ENCODE data around the gene HELZ.
"Not testable (repeated sequence)": the region's sequence is repeated elsewhere in the genome, so short reads cannot be mapped to it uniquely, and the experiment has no call there.

Gene HELZ

DNA sequence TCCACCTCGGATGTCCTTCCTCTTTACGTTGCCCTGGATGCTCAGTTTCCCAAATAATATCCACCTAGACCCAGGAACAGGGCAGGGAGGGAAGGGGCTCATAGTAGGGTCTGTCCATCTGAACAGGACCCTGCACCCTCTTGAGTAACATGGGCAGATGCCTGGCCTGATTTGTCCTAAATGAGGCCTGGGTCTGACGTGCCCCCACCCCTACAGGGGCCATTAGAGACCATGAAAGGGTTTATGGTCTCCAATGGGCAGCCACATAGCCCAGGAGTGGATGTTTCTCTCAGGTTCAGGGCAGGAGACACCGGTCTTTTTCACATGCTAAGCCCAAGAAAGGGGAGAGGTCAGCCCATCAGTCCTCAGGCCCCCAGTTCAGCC, 193.8 kb downstream of the HELZ start:
- DNase-seq (ENCODE audit: low read depth in 2 of 2): no peak

DNA sequence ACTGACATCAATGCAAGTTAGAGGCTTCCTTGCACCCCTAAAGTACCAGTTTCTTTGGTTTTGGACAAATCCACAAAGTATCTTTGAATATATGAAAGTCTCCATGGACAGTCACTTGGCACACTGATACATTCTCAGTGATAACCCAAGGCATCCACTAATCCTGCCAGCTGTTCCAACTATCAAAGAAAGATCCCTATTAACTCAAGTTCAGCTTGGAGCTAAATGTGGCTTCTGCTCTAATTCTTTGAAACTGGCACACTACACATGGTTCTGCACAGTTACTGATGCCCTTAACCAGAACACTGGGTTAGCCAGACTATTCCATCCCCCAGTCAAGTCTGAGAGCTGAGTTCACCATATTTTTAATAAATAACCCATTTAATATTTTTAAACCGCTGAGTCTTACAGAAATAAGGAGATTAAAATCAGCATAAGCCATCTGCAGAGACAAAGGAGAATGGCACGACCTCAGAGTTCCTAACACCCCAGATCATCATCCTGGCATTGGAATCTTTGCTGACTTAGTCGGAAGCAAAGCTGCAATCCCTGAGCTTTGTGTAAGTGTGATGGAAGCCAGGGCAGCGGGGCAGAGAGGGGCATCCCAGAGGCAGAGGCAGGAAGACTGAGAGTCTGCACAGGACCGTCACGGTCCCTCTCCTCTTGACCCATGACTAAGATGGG, 194.4 kb downstream of the HELZ start:
- no peak for DNase-seq (ENCODE audit: low read depth in 2 of 2)

DNA sequence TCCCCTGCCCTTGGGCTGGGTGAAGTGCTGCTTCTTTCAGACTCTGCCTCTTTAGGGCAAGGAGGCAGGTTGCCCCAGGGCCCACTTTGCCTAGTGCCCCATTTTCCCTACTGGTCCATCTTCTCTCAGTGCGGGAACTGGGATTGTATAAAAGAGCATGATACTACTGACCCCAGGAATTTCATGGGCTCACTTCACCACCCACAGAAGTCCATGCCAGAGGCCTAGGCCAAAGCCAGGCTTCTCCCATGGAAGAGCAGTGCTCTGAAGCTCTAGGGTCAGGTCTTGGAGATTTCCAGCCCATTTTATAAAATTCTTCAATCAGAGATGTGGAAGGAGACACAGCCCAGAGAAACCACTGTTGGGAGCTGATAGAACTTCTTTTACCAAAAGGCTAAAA, 194.9 kb downstream of the HELZ start:
- DNase-seq (ENCODE audit: low read depth in 2 of 2): no peak

DNA sequence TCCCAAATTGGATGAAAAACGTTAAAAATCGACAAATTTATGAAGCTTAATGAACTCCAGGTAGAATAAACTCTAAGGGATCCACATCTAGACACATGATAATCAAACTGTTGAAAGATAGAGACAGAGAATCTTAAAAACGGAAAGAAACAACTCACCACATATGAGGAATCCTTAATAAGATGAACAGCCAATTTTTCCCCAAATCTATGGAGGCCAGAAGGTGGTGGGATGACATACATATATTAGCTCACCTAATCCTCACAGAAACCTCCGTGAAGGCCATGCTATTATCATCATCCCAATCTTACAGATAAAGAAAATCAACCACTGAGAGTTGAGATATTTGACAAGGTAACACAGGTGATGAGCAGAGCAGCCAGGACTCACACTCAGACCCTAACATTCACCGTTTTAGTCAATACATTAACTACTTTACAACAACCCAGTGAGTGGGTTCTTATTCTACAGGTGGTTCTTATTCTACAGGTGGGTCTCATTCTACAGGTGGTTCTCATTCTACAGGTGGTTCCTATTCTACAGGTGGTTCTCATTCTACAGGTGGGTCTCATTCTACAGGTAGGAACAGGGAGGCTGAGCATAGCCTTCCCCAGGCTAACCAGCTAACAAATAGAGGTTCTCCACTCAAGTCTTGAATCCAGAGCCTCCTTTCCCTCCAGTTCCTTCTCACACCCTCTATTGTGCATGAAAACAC, 195.8 kb downstream of the HELZ start:
- no peak for DNase-seq (ENCODE audit: low read depth in 2 of 2)

DNA sequence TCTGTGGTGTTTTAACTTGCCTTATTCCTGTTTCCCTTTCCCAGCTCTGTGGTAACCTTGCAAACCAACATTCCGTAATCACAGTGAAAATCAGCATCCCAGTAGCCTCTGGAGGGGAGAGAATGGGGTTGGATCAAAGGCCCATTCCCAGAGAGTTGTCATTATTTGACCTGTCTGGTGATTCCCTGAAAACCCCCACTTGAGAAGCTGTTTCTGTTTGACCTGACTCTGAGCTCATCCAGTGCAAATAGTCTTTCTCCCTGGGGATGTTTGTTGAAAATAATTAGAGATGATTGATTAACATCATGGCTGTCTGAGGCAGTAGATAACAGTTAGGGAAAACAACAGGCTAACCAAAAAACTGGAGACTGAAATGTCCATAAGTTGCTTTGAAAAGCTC, 197.6 kb downstream of the HELZ start:
- no peak for DNase-seq (ENCODE audit: low read depth in 2 of 2)

DNA sequence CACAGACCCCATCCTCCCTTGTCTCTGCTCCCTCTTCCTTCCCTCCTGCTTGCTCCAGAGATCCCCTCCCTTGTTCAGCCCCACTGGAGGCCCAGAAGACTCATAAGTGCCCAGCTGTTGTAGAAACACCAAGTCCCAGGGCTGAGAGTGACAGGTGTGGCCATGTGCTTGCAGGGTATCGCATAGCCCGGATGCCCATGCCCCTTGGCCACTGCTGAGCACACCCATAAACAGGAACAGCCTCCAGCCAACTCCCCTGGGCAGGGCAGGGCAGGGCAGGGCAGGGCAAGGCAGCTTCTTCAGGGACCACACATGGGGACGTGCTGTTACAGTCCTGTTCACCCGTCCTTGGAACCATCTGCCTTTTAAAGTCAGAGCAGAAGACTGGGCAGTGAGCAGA, 198.6 kb downstream of the HELZ start:
- no peak for DNase-seq (ENCODE audit: low read depth in 2 of 2)

DNA sequence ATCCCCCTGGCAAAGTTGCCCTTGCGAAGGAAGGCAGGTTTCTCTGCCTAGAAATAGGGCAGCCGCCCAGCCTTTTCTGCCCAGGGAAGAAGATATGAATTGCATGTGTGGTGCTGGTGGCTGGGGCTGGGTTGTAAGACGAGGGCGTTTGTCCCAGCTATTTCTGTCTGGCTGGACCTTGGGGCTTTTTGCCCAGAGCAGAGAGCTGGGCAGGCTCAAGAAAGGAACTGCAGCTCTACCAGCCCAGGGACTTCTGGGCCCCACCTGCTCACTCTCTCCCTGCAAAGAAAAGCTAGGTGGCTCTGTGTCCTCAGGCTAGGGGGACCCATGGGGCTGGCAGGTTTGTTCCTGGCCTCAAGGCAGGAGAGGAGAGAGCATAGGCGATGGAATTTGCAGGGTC, 200.1 kb downstream of the HELZ start:
- DNase-seq (ENCODE audit: low read depth in 2 of 2): no peak

DNA sequence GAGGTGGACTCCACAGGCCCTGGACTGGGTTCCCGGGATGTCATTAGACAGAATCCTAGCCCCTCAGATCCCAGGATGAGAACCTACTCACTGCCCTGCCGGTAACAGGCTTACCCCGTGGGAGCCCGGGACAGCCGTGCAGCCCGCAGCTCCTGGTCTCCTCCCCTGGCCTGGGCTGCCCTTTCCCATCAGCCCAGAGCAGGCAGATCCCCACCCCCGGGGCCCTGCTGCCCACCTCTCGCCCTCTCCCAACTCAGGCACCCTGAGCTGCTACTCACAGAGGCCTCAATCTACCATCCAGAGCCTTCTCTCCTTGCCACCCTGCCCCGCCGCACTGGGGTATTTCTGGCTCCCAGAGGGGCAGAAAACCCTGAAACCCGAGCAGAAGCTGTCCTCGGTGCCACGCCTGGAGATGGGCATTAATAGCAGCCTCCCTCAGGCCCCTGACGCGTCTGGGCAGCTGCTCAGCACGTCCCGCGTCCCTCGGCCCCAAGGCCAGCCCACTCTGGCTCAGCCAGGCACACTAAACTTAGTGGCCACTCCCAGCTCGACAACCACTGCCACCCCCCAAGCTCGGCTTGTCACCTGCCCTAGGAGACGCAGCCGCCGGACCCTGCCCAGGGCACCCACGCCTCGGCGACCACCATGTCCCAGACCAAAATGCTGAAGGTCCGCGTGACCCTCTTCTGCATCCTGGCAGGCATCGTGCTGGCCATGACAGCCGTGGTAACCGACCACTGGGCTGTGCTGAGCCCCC, 200.8 kb downstream of the HELZ start, which contains the start of gene CACNG1:
Gene CACNG1, plus strand, starts transcription at position 539 of the 757 bp plus-strand sequence. Its CDS starts 107 bp downstream, at position 646.
- DNase-seq (ENCODE audit: low read depth in 2 of 2): no peak

DNA sequence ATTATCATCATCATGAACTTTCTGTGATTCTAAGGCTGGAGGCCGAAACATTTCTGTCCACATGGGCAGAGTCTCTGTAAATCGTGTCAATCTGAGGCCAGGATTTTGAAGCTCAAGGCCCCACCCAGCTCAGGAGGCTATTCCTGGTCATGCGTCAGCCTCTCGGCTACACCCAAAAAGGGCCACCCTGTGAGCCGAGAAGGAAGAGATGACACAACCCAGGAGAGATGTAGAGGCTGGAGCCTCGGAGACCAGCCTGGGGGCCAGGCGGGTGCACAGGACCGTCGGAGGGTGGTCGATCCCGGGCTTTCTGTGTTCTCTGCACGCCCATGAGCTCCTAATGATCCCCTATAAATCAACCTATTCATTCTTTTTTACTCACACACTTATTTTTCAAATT, 201.7 kb downstream of the HELZ start:
- no peak for DNase-seq (ENCODE audit: low read depth in 2 of 2)

DNA sequence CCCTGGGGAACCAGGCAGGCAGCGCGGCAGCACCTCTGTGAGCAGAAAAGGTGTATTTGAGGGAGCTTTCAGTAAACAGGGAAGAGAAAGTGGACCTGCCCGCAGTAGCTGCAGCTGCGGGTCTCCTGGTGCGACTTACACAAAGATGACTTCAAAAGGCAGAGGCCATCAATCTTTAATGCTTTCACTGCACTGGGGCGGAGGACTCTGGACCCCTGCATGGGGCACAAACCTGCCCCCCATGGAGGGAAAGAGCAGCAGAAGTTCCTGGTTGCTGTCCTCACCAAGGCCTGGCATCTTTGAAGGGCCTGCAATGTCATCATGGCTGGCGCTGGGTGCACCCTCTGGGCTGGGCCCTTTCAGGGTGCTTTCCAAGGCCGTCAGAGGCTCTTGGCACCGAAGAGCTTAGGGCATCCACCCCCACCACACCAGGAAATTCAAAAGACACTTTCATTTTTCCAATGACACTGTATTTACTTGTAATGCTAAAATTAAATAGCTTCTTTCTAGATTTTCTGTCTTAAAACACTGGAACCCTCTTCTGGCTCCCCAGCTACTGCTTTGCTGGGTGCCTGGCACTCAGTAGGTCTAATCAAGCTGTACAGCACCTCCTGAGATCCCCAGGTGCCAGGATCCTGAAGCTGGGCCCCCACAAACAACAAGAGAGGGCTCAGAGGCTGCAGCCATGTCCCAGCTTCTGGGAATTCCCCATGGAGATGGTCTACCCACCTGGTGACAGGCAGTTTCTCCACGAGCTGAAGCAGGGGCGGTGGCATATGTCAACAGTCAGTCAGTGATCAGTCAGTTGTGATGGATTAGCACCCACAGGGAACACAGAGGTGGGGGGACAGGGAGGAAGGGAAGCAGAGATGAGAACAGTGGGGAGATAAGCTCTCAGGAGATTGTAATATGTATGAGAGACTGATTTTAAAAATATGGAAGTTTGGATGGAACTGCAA, 202.8 kb downstream of the HELZ start:
- no peak for DNase-seq (ENCODE audit: low read depth in 2 of 2)

DNA sequence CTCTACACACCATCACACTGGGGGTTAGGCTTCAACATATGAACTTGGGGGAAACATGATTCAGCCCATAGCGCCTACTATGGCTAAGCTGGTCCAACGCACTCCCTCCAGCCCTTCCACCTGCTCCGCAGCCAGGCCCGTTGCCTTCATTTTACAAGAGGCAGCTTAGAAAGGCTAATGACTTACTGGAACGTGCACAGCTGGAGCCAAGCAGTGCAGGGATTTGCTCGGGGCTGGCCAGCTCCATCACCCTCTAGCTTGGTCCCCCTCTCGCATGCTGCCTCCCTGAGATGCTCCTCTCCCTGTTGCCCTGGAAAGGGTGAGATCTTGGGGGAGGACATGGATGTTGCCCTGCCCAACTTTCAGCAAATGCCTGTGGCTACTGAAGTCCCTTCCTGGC, 203.5 kb downstream of the HELZ start:
- DNase-seq (ENCODE audit: low read depth in 2 of 2): no peak

DNA sequence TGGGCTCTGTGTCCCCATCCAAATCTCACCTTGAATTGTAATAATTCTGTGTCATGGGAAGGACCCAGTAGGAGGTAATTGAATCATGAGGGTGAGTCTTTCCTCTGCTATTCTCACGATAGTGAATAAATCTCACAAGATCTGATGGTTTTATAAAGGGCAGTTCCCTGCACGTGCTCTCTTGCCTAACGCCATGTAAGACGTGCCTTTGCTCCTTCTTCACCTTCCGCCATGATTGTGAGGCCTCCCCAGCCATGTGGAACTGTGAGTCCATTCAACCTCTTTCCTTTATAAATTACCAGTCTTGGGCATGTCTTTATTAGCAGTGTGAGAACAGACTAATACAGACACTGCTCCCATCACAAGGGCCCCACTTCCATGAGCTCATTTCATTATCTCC, 203.9 kb downstream of the HELZ start:
- not testable (repeated sequence) for DNase-seq (ENCODE audit: low read depth in 2 of 2)

DNA sequence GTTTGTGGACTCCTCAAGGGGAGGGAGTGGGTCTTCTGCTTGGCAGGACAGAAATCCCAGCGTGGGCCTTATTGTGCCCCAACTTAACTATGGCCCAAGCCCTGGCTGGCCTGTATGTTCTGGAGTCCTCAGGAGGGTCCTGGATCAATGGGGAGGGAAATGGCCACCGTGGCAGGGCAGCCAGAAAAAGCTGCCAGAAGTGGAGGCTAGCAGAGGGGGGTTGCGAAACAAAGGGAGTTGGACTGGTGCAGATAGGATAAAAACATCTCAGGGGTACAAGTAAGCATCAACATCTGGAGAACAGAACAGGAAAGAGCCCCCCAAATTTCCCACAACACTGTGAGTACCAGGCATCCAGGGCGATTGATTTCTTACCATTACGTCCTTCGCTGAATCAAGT, 204.3 kb downstream of the HELZ start:
- DNase-seq (ENCODE audit: low read depth in 2 of 2): no peak

DNA sequence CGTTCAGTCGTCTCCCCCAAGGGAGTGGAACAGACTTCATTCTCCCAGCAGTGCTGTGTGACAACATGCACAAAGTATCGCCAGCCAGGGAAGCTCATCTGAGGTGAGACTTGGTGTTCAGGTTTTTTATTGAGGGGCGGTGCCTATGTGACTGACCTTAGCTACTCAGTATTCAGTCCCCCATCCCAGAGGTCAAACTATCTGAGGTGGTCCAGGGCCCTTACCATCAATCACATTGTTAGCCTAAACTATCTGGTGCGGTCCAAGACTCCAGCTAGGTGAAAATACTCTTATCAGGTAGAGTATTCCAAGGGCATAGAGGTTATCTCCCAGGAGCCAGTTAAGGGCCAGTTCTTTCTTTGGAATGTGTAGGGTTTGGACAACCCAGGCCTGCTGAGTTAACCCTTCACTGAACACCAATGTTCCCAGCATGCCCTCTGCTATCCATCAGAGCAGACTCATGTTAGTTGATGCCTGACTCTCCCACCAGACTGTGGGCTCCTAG, 206.1 kb downstream of the HELZ start:
- no peak for DNase-seq (ENCODE audit: low read depth in 2 of 2)

DNA sequence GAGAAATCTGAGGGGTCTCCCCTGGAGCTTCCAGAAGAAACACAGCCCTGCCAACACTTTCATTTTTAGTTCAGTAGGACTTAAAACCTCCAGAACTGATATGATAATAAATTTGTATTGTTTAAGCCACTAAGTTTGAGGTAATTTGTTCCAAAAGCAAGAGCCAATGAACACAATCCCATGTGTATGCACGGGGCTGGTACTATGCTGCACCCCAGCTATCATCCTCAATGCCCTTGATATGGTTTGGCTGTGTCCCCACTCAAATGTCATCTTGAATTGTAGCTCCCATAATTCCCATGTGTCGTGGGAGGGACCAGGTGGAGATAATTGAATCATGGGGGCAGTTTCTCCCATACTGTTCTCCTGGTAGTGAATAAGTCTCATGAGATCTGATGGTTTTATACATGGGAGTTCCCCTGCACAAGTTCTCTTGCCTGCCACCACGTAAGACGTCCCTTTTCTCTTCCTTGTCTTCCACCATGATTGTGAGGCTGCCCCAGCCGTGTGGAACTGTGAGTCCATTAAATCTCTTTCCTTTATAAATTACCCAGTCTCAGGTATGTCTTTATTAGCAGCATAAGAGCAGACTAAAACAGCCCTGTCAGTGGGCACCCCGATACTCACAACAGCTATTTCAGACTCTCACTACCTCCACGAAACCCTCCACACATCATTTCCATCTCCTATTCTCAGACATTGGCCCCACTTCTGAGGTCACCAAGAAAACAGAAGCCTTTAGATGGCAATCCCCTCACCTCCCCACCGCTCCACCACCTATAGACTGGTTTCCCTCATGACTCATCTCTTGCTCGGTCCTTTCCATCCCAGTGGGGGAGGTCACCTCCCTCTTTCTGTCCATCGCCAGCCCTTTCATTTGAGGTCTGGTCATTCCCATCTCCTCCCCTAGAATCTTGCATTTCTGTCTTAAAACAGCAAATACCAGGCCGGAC, 209.6 kb downstream of the HELZ start:
- no peak for DNase-seq (ENCODE audit: low read depth in 2 of 2)

DNA sequence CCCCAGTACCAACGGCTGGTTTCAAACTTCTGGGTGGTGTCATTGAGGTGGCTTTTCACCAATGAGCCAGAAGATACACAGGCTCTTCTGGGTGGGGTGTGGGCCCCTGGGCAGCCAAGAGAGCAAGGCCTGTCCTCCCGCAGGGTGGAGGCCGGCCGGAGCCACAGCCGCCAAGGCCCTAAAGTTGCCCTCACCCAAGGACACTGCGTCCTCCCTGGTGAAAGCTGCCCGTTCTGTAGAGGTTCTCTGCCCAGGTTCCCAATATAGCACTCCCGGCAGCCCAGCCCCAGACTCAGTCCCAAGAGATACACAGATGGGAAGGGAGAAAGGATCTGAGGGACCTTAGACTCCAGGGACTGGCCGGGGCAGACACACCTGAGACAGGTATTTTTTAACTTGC, 211.4 kb downstream of the HELZ start:
- DNase-seq (ENCODE audit: low read depth in 2 of 2): no peak

DNA sequence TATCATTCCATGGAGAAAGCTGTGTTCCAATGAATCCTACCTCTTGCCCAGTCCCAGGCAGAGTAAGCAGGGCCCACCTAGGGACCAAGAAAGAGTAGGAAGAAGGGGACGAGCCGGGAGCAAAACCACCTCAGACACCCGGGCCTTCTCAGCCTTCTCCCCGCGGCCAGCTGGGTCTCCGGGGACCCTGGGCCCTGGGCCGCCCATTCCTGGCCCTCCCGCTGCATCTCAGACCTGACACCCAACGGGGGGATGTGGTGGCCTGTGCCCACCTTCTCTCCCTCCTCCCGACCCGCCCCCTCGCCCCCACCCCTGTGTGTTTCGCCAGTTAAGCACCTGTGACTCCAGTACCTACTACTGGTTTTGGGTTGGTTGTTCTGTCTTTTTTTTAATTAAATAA, 212.0 kb downstream of the HELZ start:
- no peak for DNase-seq (ENCODE audit: low read depth in 2 of 2)

DNA sequence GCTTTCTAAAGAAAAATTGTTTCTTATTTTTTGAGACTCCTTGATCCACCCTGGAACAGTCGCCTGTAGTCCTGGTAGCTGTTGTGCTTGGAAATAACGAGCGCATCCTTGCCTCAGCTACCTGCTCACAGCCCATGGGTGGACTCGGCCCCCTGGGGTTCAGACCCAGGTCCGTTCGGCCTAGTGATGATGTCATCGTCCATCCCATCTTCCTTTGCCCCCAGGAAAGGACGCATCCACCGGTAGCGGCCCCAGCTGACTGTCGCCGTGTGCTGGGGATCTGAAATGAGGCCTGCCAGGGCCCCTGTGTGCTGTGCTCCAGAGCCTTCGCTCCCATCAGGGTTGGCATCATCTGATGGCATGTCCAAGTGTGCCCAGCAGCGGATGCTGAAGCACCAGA, 212.6 kb downstream of the HELZ start:
- no peak for DNase-seq (ENCODE audit: low read depth in 2 of 2)

DNA sequence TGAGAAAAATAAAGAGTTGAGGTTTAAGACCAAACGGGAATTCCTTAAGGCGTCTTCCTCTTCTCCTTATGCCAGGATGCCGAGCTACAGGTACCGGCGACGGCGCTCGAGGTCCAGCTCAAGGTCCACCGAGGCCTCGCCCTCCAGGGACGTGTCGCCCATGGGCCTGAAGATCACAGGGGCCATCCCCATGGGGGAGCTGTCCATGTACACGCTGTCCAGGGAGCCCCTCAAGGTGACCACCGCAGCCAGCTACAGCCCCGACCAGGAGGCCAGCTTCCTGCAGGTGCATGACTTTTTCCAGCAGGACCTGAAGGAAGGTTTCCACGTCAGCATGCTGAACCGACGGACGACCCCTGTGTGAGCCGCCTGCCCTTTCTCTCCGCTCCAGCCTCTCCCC, 214.4 kb downstream of the HELZ start:
- no peak for DNase-seq (ENCODE audit: low read depth in 2 of 2)

DNA sequence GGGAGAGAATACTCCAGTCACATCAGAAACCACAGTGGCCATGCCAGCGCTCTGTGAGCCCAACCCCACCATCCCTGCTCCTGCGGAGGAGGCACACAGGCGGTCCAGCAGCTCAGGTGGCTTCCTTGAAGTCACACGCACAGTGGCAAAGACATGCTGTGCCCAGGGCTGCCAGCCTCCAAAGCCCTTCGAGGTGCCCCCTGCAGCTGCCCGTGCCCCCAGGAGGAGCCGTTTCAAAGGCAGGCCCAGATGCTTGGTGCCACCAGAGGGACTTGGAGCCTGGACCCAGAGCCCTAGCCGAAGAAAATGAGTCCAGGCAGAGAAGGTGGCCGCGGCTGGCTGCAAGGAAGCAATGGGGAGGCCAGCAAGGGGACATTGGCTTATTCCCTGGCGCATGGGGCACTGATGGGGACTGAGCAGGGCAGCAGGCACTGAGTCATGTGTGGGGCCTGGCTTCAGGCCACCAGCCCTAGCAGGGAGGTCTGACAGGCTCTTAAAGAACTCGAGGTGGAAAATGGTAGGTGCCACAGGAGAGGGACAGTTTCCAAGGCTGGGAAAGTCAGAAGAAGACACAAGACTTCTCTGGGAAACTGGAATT, 217.9 kb downstream of the HELZ start:
- DNase-seq (ENCODE audit: low read depth in 2 of 2): no peak
